ENCODE measurements around the gene MGLL. TPM values are rescaled to one million over a fixed set of nuclear protein-coding genes. Genes with fewer than 3 reads are reported as not detected.

Gene MGLL
- total and polyA plus RNA-seq, 9 of the 15 experiments (the other 6 are each of a cell fraction or from before 2014, with no cell fraction given) = 0.12 to 0.32 (median 0.18) TPM; not detected in 6

GRCh38 chr3:127789051-127789450, 33.3 kb downstream of the MGLL start:
- Histone ChIP-seq H3K36me3 (ENCODE audit: control insufficient read depth, insufficient read depth, low read length) (no peaks in the 10 kb centered on the region), H3K9me3 (replicated peaks; ENCODE audit: control insufficient read depth, insufficient read depth, low read depth, low read length) (no peaks in the 10 kb centered on the region), H3K79me2 (ENCODE audit: control insufficient read depth, insufficient read depth, low read length) (no peaks in the 10 kb centered on the region), H3K9ac (ENCODE audit: insufficient read depth in 1 of 2, low read depth in 2 of 2, low read length in 2 of 2) (no peak overlapping the region), H2AFZ (ENCODE audit: low read depth, low read length) (no peak overlapping the region), H3K4me3 (no peak overlapping the region), H3K4me2 (ENCODE audit: insufficient read depth, low read length) (no peak overlapping the region), H3K9me1 (ENCODE audit: control insufficient read depth, insufficient read depth, low read length) (no peaks in the 10 kb centered on the region), H3K4me1 (replicated peaks in 1 of 2; ENCODE audit: control insufficient read depth in 2 of 2, insufficient read depth in 2 of 2, low read length in 2 of 2) (no peaks in the 10 kb centered on the region; a peak in 1 of 5 replicates), H4K20me1 (replicated peaks; ENCODE audit: control insufficient read depth, insufficient read depth, low read length) (no peaks in the 10 kb centered on the region; the same call in 1 of the 2 replicates), H3K27ac (ENCODE audit: extremely low read depth, low read depth, low read length) (no peak overlapping the region), H3K27me3 (ENCODE audit: control insufficient read depth in 2 of 2, insufficient read depth in 2 of 2, low read length in 2 of 2) (peaks cover 15 to 80% of the 10 kb centered on the region in 2 experiments; a peak in 4 of 5 replicates)
- in situ Hi-C loops (cut with MboI) = no loop called here
- CTCF ChIA-PET (ENCODE audit: low intra/inter-chr PET ratio) = no interaction called here
- ATAC-seq (no peak), DNase-seq (ENCODE audit: extremely low read depth in 1 of 4, low spot score in 3 of 4) (no peak), FAIRE-seq (no peak)
- WGBS (ENCODE audit: insufficient coverage, low coverage, missing lambda C conversion rate) = 5% methylated on average over 3 of the region's 5 CpGs
- POLR2A ChIA-PET = no interaction called here
- no TSS peak for BruUV-seq (replicated peaks)
- intact Hi-C loops (cut with micrococcal nuclease) = no loop called here
- TF ChIP-seq OTX1 (CRISPR knock-in tag; IDR thresholded peaks at IDR 0.05) = no peak
- TF ChIP-seq SMARCB1 (IDR thresholded peaks at IDR 0.05; ENCODE audit: insufficient read length, low read depth) = no peak
- TF ChIP-seq, protein P1, sequence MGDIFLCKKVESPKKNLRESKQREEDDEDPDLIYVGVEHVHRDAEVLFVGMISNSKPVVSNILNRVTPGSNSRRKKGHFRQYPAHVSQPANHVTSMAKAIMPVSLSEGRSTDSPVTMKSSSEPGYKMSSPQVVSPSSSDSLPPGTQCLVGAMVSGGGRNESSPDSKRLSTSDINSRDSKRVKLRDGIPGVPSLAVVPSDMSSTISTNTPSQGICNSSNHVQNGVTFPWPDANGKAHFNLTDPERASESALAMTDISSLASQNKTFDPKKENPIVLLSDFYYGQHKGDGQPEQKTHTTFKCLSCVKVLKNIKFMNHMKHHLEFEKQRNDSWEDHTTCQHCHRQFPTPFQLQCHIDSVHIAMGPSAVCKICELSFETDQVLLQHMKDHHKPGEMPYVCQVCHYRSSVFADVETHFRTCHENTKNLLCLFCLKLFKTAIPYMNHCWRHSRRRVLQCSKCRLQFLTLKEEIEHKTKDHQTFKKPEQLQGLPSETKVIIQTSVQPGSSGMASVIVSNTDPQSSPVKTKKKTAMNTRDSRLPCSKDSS (IDR thresholded peaks at IDR 0.05; ENCODE audit: low read depth, partially characterized antibody) = no peak
- no peak for TF ChIP-seq CHCHD3 (CRISPR knock-in tag; IDR thresholded peaks at IDR 0.05)
- TF ChIP-seq ZNF644 (tag; IDR thresholded peaks at IDR 0.05; ENCODE audit: low read depth) = no peak
- no peak for TF ChIP-seq CREM (IDR thresholded peaks at IDR 0.05; ENCODE audit: low read depth)
- TF ChIP-seq ZNF445 (CRISPR knock-in tag; IDR thresholded peaks at IDR 0.05; ENCODE audit: low read depth) = no peak
- TF ChIP-seq RUNX1 (IDR thresholded peaks at IDR 0.05; ENCODE audit: low read depth) = no peak
- no peak for TF ChIP-seq ZNF134 (CRISPR knock-in tag; conservative IDR thresholded peaks at IDR 0.05)
- no peak for TF ChIP-seq NR0B1 (IDR thresholded peaks at IDR 0.05; ENCODE audit: partially characterized antibody)
- no peak for TF ChIP-seq ZNF395 (CRISPR knock-in tag; IDR thresholded peaks at IDR 0.05)
- TF ChIP-seq NCOA4 (IDR thresholded peaks at IDR 0.05; ENCODE audit: partially characterized antibody) = no peak
- TF ChIP-seq ZNF12 (CRISPR knock-in tag; IDR thresholded peaks at IDR 0.05) = no peak
- TF ChIP-seq CEBPG (CRISPR knock-in tag; IDR thresholded peaks at IDR 0.05) = no peak
- no peak for TF ChIP-seq CEBPG (tag; conservative IDR thresholded peaks at IDR 0.05 in 1 of 2, IDR thresholded peaks at IDR 0.05 in 1 of 2)
- TF ChIP-seq, protein P2, sequence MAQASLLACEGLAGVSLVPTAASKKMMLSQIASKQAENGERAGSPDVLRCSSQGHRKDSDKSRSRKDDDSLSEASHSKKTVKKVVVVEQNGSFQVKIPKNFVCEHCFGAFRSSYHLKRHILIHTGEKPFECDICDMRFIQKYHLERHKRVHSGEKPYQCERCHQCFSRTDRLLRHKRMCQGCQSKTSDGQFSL (CRISPR knock-in tag; IDR thresholded peaks at IDR 0.05) = no peak
- TF ChIP-seq, protein P2 (tag; IDR thresholded peaks at IDR 0.05) = no peak
- no peak for TF ChIP-seq ZC3H11A (IDR thresholded peaks at IDR 0.05; ENCODE audit: low read depth, low read length)
- no peak for TF ChIP-seq RBBP5 (IDR thresholded peaks at IDR 0.05; ENCODE audit: borderline replicate concordance, insufficient read depth, low read length, poor library complexity, severe bottlenecking)
- TF ChIP-seq ZSCAN32 (CRISPR knock-in tag; IDR thresholded peaks at IDR 0.05) = no peak
